Urothelium cell line (cell line): ENCODE results near the gene WDR86.

Experiments used
- DNase-seq: peaks from one replicate; pipeline ENCODE4 v3.0.0; 2011; ENCODE audit warnings: low spot score, mixed read lengths
- FAIRE-seq: peaks from 2 replicates; lab custom pipeline; 2011; peaks lifted over from hg19 to GRCh38; lab: Jason Lieb, UNC

Gene WDR86

DNA sequence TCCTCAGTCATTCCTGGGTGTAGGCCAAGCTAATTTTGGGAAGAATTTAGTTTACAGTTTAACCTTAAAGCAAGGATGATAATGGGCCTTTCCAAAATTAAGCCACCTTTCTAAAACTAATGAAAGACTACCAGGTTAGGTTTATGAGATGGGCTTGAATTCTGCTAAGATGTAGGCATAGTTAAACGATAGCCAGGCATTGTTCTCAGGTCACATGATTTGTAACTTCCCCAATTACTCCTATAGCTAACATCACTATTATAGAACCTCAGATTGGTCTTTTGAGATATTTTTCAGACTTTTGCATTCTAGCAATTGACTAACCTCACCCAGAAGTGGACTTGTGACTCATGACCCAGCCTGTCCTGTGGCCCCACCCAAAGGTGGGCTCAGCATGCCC, 75.2 kb downstream of the WDR86 start:
- DNase-seq: no peak
- FAIRE-seq: no peak
